ENCODE data around the gene DVL2. TPM values are rescaled to one million over a fixed set of nuclear protein-coding genes. Genes with fewer than 3 reads are reported as not detected.

The DVL2 gene
- total RNA-seq, 3 donors from 2014 or later, result 32.0 to 58.2 (median 47.9) TPM

DNA sequence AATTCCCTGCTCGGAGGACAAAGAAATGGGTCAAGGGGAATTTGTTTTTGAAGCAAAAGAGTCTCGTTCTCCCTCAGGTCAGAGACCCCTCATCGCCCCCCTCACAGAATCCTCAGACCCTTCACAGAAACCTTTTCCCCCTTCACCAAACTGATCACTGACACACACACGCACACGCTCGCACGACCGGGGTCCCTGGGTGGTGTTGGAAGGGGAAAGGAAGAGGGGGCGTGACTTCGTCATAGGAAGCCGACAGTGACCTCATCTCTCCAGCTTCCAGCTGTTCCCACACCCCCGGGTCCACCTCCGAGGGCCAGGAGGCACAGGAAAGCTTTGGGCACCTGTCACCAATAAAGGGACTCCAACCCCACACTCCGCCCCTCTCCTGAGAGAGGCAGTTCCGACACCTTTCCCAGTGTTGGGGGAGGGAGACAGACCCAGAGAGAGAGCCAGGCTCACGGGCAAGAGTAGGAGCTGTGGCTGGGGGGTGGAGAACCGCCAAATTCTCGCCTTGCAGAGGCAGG, 56.3 kb downstream of the DVL2 start:
- H3K4me1 ChIP-seq, result peaks cover 0 to 13% of the 10 kb centered on the region in 2 donors
- intact Hi-C loops (cut with DNase I; ENCODE audit: low total_unique reads), result no loop called here
- no peaks in the 10 kb centered on the region for H3K9me3 ChIP-seq
- H3K27me3 ChIP-seq, result no peaks in the 10 kb centered on the region
- TF ChIP-seq, protein P1, sequence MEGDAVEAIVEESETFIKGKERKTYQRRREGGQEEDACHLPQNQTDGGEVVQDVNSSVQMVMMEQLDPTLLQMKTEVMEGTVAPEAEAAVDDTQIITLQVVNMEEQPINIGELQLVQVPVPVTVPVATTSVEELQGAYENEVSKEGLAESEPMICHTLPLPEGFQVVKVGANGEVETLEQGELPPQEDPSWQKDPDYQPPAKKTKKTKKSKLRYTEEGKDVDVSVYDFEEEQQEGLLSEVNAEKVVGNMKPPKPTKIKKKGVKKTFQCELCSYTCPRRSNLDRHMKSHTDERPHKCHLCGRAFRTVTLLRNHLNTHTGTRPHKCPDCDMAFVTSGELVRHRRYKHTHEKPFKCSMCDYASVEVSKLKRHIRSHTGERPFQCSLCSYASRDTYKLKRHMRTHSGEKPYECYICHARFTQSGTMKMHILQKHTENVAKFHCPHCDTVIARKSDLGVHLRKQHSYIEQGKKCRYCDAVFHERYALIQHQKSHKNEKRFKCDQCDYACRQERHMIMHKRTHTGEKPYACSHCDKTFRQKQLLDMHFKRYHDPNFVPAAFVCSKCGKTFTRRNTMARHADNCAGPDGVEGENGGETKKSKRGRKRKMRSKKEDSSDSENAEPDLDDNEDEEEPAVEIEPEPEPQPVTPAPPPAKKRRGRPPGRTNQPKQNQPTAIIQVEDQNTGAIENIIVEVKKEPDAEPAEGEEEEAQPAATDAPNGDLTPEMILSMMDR (IDR thresholded peaks at IDR 0.05), result no peak
- TF ChIP-seq POLR2AphosphoS5 (IDR thresholded peaks at IDR 0.05) (no peak), POLR2A (IDR thresholded peaks at IDR 0.05) (no peak)
- no peak overlapping the region for H3K27ac ChIP-seq
- DNase-seq (ENCODE audit: low spot score in 2 of 2), result no peak
- H3K4me3 ChIP-seq, result peak overlapping the region; percentile 21 to 65 (median 50)
- H3K36me3 ChIP-seq, result no peaks in the 10 kb centered on the region

DNA sequence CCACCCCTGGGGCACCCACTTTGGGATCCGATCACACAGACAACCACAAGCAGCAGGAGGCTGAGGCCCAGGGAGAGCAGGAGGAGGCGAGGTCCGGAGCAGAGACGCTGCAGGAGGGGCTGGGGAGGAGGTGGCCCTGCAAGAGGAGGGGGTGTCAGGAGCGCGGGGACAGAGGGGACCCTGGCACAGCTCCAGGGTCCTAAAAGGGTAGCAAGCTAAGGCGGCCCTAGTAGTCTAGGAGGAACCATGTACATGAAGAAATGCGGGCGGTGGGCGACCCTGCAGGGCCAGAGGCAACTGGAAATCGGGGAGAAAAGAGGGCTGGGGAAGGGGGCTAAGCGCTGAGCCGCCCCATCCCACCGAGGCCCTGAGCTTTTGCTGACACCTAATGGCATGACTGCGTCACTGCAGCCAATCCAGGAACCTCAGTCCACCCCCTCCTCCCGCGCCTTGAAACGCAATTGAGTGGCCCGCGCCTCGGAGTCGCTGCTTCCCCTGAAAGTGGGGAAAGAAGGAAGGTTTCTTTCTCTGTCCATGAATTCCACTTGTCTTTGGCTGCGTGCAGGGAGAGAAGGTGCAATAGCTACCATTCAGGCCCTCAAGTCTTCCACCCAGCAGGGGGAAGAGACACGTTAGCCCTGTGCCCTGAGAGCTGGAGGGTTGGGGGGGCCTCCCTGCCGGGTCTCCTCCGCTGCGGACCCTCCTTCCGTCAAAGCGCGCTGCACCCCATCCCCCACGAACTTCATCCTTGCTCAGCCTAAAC, 56.9 kb downstream of the DVL2 start:
- peak; percentile 54 to 66 for DNase-seq (ENCODE audit: low spot score in 2 of 2)
- Histone ChIP-seq H3K4me3 (peak overlapping the region; percentile 21 to 65 (median 50)), H3K27me3 (no peaks in the 10 kb centered on the region), H3K4me1 (peaks cover 0 to 13% of the 10 kb centered on the region in 2 donors), H3K36me3 (no peaks in the 10 kb centered on the region), H3K27ac (no peak overlapping the region), H3K9me3 (no peaks in the 10 kb centered on the region)
- intact Hi-C loops (cut with DNase I; ENCODE audit: low total_unique reads), result no loop called here
- no peak for TF ChIP-seq POLR2A (IDR thresholded peaks at IDR 0.05)
- TF ChIP-seq POLR2AphosphoS5 (IDR thresholded peaks at IDR 0.05), result no peak
- TF ChIP-seq, protein P1 (IDR thresholded peaks at IDR 0.05), result peak; percentile 66 to 81 (median 76)

DNA sequence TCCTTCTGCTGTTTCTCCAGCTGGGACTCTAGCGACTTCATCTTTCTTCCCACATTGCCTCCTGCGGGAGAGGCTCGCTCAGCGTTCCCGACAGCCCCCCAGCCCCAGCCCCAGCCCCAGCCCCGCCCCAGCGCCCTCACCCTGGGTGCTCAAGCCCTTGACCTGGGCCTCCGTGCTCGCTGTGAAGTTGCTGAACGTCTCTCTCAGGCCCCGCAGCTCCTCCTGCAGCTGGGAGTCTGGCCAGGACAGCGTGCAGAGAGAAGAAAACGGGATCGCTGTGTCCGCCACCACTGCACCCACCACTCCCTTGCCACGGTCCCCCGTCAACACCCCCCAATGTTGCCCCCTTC, 57.5 kb downstream of the DVL2 start:
- TF ChIP-seq, protein P1 (IDR thresholded peaks at IDR 0.05), result no peak
- no peak for TF ChIP-seq POLR2AphosphoS5 (IDR thresholded peaks at IDR 0.05)
- TF ChIP-seq POLR2A (IDR thresholded peaks at IDR 0.05), result no peak
- Histone ChIP-seq H3K27ac (no peak overlapping the region), H3K4me1 (peaks cover 0 to 13% of the 10 kb centered on the region in 2 donors), H3K9me3 (no peaks in the 10 kb centered on the region), H3K27me3 (no peaks in the 10 kb centered on the region), H3K36me3 (no peaks in the 10 kb centered on the region), H3K4me3 (peak overlapping the region in 2 of 3 donors; percentile 50 to 65)
- DNase-seq (ENCODE audit: low spot score in 2 of 2), result no peak
- intact Hi-C loops (cut with DNase I; ENCODE audit: low total_unique reads), result loop anchor here (1.0 kb wide), 1 partner anchor 125 kb away; no protein-coding TSS in a partner anchor

DNA sequence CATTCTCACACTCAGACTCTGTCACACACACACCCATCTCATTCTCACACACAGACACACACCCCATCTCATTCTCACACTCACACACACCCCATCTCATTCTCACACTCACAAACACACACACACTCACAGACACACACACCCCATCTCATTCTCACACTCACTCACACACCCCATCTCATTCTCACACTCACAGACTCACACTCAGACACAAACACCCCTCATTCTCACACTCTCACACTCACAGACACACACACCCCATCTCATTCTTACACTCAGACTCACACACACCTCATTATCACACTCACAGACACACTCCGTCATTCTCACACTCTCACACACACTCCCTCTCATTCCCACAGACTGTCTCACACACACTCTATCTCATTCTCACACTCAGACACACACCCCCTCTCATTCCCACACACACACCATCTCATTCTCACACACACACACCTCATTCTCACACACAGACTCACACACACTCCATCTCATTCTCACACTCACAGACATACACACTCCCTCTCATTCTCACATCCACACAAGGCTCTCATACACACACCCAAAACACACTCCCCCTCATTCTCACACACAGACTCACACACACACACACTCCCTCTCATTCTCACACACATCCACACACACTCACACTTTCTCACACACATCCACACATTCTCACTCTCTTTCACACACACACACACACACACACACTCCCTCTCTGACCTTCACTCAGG, 58.0 kb downstream of the DVL2 start:
- H3K4me1 ChIP-seq, result peaks cover 0 to 13% of the 10 kb centered on the region in 2 donors
- DNase-seq (ENCODE audit: low spot score in 2 of 2), result no peak
- intact Hi-C loops (cut with DNase I; ENCODE audit: low total_unique reads), result loop anchor here (1.0 kb wide), 1 partner anchor 124 kb away; no protein-coding TSS in a partner anchor
- no peaks in the 10 kb centered on the region for H3K9me3 ChIP-seq
- H3K27ac ChIP-seq, result no peak overlapping the region
- peak overlapping the region in 1 of 3 donors; percentile 65 for H3K4me3 ChIP-seq
- no peaks in the 10 kb centered on the region for H3K27me3 ChIP-seq
- H3K36me3 ChIP-seq, result no peaks in the 10 kb centered on the region
- TF ChIP-seq POLR2A (IDR thresholded peaks at IDR 0.05) (no peak), POLR2AphosphoS5 (IDR thresholded peaks at IDR 0.05) (no peak)
- TF ChIP-seq, protein P1 (IDR thresholded peaks at IDR 0.05), result no peak

Other genes starting within 250 kb of the DVL2 start
- not detected for gene ALOX12, start 238.5 kb downstream of the DVL2 start, total RNA-seq
- 100 to 1,000 TPM in 1 of 3 donors, 10 to 100 TPM in 2; 18.7 to 154 (median 93.4) TPM for gene RNASEK, start 221.9 kb downstream of the DVL2 start, total RNA-seq
- 1 to 10 TPM; 1.4 to 5.9 (median 4.1) TPM for gene BCL6B, start 211.5 kb downstream of the DVL2 start, total RNA-seq
- gene SLC16A13, start 198.5 kb downstream of the DVL2 start, total RNA-seq, result 1 to 10 TPM in 2 of 3 donors, under 1 TPM in 1; 0.32 to 3.5 (median 2.6) TPM
- gene SLC16A11, start 190.4 kb downstream of the DVL2 start, total RNA-seq, result 1 to 10 TPM in 2 of 3 donors, not detected in 1; 1.5 to 3.6 TPM
- gene CLEC10A, start 154.3 kb downstream of the DVL2 start, total RNA-seq, result 10 to 100 TPM in 1 of 3 donors, 1 to 10 TPM in 2; 2.8 to 15.8 (median 2.9) TPM
- gene ASGR2, start 119.7 kb downstream of the DVL2 start, total RNA-seq, result under 1 TPM; 0.33 to 0.96 (median 0.88) TPM
- gene ASGR1, start 55.1 kb downstream of the DVL2 start, total RNA-seq, result 1 to 10 TPM; 1.0 to 1.4 (median 1.3) TPM
- 10 to 100 TPM in 2 of 3 donors, 1 to 10 TPM in 1; 7.2 to 18.4 (median 11.1) TPM for gene DLG4, start 14.7 kb downstream of the DVL2 start, total RNA-seq
- gene ACADVL, start 14.6 kb downstream of the DVL2 start, total RNA-seq, result 1,000 to 10,000 TPM in 1 of 3 donors, 100 to 1,000 TPM in 2; 421 to 1,002 (median 829) TPM
- 10 to 100 TPM; 22.1 to 40.4 (median 37.7) TPM for gene PHF23, start 4.9 kb upstream of the DVL2 start, total RNA-seq
- gene GABARAP, start 7.9 kb upstream of the DVL2 start, total RNA-seq, result 100 to 1,000 TPM; 620 to 765 (median 631) TPM
- gene CTDNEP1, start 17.2 kb upstream of the DVL2 start, total RNA-seq, result 10 to 100 TPM; 35.7 to 67.5 (median 60.5) TPM
- gene ELP5, start 17.7 kb upstream of the DVL2 start, total RNA-seq, result 10 to 100 TPM; 26.9 to 36.7 (median 30.6) TPM
- 10 to 100 TPM in 2 of 3 donors, 1 to 10 TPM in 1; 5.4 to 95.9 (median 60.0) TPM for gene CLDN7, start 28.0 kb upstream of the DVL2 start, total RNA-seq
- gene SLC2A4, start 47.2 kb upstream of the DVL2 start, total RNA-seq, result 10 to 100 TPM in 1 of 3 donors, 1 to 10 TPM in 2; 2.6 to 32.5 (median 3.5) TPM
- 1 to 10 TPM; 2.6 to 3.0 (median 2.9) TPM for gene YBX2, start 60.1 kb upstream of the DVL2 start, total RNA-seq
- 100 to 1,000 TPM; 151 to 172 (median 163) TPM for gene EIF5A, start 73.1 kb upstream of the DVL2 start, total RNA-seq
- 100 to 1,000 TPM in 1 of 3 donors, 10 to 100 TPM in 2; 77.3 to 109 (median 84.2) TPM for gene GPS2, start 80.8 kb upstream of the DVL2 start, total RNA-seq
- gene NEURL4, start 94.8 kb upstream of the DVL2 start, total RNA-seq, result 10 to 100 TPM; 15.0 to 22.9 (median 17.4) TPM
- 1 to 10 TPM; 3.4 to 6.6 (median 5.2) TPM for gene ACAP1, start 102.0 kb upstream of the DVL2 start, total RNA-seq
- gene KCTD11, start 117.6 kb upstream of the DVL2 start, total RNA-seq, result 10 to 100 TPM in 2 of 3 donors, 1 to 10 TPM in 1; 9.1 to 11.5 (median 11.0) TPM
- not detected for gene TMEM95, start 120.6 kb upstream of the DVL2 start, total RNA-seq
- 10 to 100 TPM in 2 of 3 donors, 1 to 10 TPM in 1; 1.1 to 22.1 (median 14.4) TPM for gene TNK1, start 146.6 kb upstream of the DVL2 start, total RNA-seq
- 10 to 100 TPM; 16.0 to 24.3 (median 19.0) TPM for gene PLSCR3, start 160.0 kb upstream of the DVL2 start, total RNA-seq
- 100 to 1,000 TPM in 1 of 3 donors, 10 to 100 TPM in 2; 77.6 to 113 (median 92.3) TPM for gene TMEM256, start 169.6 kb upstream of the DVL2 start, total RNA-seq
- gene NLGN2, start 173.3 kb upstream of the DVL2 start, total RNA-seq, result 10 to 100 TPM in 1 of 3 donors, 1 to 10 TPM in 2; 6.7 to 13.1 (median 8.3) TPM
- gene SPEM1, start 185.8 kb upstream of the DVL2 start, total RNA-seq, result not detected
- gene SPEM2, start 191.1 kb upstream of the DVL2 start, total RNA-seq, result not detected
- gene SPEM3, start 194.3 kb upstream of the DVL2 start, total RNA-seq, result not detected
- gene TMEM102, start 200.9 kb upstream of the DVL2 start, total RNA-seq, result 10 to 100 TPM in 1 of 3 donors, 1 to 10 TPM in 2; 3.5 to 18.1 (median 9.5) TPM
- gene FGF11, start 205.0 kb upstream of the DVL2 start, total RNA-seq, result 1 to 10 TPM; 2.1 to 2.9 (median 2.9) TPM
- gene CHRNB1, start 210.5 kb upstream of the DVL2 start, total RNA-seq, result 10 to 100 TPM in 2 of 3 donors, 1 to 10 TPM in 1; 8.5 to 11.8 (median 11.7) TPM
- 10 to 100 TPM; 34.4 to 46.9 (median 45.7) TPM for gene ZBTB4, start 245.1 kb upstream of the DVL2 start, total RNA-seq
- not detected for gene SLC35G6, start 246.9 kb upstream of the DVL2 start, total RNA-seq
- gene POLR2A, start 249.8 kb upstream of the DVL2 start, total RNA-seq, result 100 to 1,000 TPM in 1 of 3 donors, 10 to 100 TPM in 2; 64.2 to 174 (median 88.7) TPM